ENCODE data around the gene USP4. TPM values are rescaled to one million over a fixed set of nuclear protein-coding genes. Genes with fewer than 3 reads are reported as not detected.
"Not testable (repeated sequence)": the region's sequence is repeated elsewhere in the genome, so short reads cannot be mapped to it uniquely, and the experiment has no call there.

Gene USP4
- total RNA-seq, 2 donors from 2014 or later = 13.2 to 24.7 TPM

DNA sequence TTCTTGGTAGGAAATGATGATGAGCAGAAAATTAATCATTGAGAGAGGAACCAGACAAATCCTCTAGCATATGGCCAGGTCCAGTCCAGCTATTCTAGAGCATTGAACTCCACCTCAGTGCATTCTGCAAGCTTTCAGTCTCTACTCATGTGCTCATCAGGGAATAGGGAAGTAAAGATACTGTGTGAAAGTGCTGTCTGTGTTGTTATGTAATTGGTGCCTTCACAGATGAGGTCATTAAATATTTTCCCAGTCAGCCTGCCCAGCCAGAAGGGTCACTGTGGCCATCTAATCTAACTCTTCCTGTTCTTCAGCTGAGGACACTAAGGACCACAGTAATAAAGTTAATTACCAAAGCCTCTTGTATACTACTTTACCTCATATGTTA is 91.0 kb downstream of the USP4 start:
- Histone ChIP-seq H3K27ac (peak overlapping the region in 1 of 4 donors; percentile 51), H3K9me3 (no peaks in the 10 kb centered on the region), H3K4me3 (no peak overlapping the region), H3K27me3 (no peaks in the 10 kb centered on the region), H3K4me1 (no peaks in the 10 kb centered on the region), H3K36me3 (replicated peaks in 1 of 2; ENCODE audit: insufficient read depth in 1 of 2, low read depth in 2 of 2) (no peaks in the 10 kb centered on the region)
- TF ChIP-seq POLR2A (IDR thresholded peaks at IDR 0.05) = no peak
- peak; percentile 56 for ATAC-seq
- intact Hi-C loops (cut with DNase I) = no loop called here
- DNase-seq = peak in 2 of 4 donors; percentile 6 to 39

- ATAC-seq (no peak), DNase-seq (peak in 1 of 4 donors; percentile 41)
- intact Hi-C loops (cut with DNase I) = no loop called here
- Histone ChIP-seq H3K4me1 (no peaks in the 10 kb centered on the region), H3K27me3 (no peaks in the 10 kb centered on the region), H3K36me3 (replicated peaks in 1 of 2; ENCODE audit: insufficient read depth in 1 of 2, low read depth in 2 of 2) (no peaks in the 10 kb centered on the region), H3K4me3 (no peak overlapping the region), H3K27ac (no peak overlapping the region), H3K9me3 (no peaks in the 10 kb centered on the region)
- 10 to 47% methylated on average over 1 of the region's 1 CpG for WGBS, 2 donors
- TF ChIP-seq, protein P1, sequence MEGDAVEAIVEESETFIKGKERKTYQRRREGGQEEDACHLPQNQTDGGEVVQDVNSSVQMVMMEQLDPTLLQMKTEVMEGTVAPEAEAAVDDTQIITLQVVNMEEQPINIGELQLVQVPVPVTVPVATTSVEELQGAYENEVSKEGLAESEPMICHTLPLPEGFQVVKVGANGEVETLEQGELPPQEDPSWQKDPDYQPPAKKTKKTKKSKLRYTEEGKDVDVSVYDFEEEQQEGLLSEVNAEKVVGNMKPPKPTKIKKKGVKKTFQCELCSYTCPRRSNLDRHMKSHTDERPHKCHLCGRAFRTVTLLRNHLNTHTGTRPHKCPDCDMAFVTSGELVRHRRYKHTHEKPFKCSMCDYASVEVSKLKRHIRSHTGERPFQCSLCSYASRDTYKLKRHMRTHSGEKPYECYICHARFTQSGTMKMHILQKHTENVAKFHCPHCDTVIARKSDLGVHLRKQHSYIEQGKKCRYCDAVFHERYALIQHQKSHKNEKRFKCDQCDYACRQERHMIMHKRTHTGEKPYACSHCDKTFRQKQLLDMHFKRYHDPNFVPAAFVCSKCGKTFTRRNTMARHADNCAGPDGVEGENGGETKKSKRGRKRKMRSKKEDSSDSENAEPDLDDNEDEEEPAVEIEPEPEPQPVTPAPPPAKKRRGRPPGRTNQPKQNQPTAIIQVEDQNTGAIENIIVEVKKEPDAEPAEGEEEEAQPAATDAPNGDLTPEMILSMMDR (IDR thresholded peaks at IDR 0.05) = no peak
- TF ChIP-seq POLR2A (IDR thresholded peaks at IDR 0.05) = no peak
Observed at GRCh38 chr3:49244581-49245205, 95.2 kb downstream of the USP4 start.

DNA sequence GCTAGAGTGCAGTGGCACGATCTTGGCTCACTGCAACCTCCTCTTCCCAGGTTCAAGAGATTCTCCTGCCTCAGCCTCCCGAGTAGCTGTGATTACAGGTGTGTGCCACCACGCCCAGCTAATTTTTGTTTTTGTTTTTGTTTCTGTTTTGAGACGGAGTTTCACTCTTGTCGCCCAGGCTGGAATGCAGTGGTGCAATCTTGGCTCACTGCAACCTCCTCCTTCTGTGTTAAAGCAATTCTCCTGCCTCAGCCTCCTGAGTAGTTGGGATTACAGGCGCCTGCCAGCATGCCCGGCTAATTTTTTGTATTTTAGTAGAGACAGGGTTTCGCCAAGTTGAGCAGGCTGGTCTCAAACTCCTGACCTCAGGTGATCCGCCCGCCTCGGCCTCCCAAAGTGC is 99.8 kb downstream of the USP4 start:
- ATAC-seq; H3K4me1 ChIP-seq; intact Hi-C loops (cut with DNase I); H3K27ac ChIP-seq; DNase-seq; H3K4me3 ChIP-seq; H3K27me3 ChIP-seq; H3K36me3 ChIP-seq (replicated peaks in 1 of 2; ENCODE audit: insufficient read depth in 1 of 2, low read depth in 2 of 2); H3K9me3 ChIP-seq: not testable (repeated sequence)
- 91 to 92% methylated on average over 11 of the region's 11 CpGs for WGBS, 2 donors

DNA sequence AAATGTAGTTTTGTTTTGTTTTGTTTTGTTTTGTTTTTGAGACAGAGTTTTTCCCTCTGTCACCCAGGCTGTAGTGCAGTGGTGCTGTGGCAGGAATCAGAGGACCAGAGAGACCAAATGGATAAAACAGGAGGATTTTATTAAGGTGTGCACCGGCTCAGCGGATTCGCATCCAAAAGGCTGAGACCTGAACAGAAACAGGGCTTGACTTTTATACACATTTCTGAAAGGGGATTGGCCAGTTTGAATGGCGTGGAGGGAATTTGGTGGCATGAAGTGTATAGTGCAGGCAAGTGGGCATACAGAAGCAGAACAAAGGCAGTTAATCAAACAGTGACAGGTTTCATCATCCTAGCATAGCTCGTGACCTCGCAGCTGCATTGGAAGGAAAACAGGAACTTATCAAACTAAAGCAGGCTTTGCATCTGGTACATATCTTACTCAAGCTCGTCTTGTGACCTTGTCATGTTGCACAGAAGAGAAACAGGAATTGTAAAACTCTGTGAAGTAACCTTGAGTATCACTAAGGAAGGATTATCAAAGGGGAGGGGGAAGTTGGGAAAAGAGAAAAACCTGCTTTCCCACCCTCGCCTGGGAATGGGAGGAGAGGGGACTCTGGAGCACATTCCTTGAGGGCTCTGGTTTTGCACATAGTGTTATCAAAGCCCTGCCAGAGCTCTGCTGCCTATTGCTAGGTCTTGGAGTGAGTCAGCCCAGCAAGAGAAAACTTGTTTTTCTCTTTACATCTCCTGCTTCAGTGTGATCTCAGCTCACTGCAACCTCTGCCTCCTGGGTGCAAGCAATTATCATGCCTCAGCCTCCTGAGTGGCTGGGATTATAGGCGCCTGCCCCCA is 101.4 kb downstream of the USP4 start:
- H3K36me3 ChIP-seq (replicated peaks in 1 of 2; ENCODE audit: insufficient read depth in 1 of 2, low read depth in 2 of 2) = no peaks in the 10 kb centered on the region
- no peaks in the 10 kb centered on the region for H3K4me1 ChIP-seq
- H3K4me3 ChIP-seq = no peak overlapping the region
- H3K27ac ChIP-seq = peak overlapping the region in 3 of 4 donors; percentile 18 to 74 (median 50)
- intact Hi-C loops (cut with DNase I) = no loop called here
- no peaks in the 10 kb centered on the region for H3K9me3 ChIP-seq
- no peaks in the 10 kb centered on the region for H3K27me3 ChIP-seq
- DNase-seq = peak in 3 of 4 donors; percentile 20 to 75 (median 54)
- WGBS, 2 donors = 43 to 52% methylated on average over 9 of the region's 9 CpGs
- peak; percentile 47 for ATAC-seq
- no peak for TF ChIP-seq POLR2A (IDR thresholded peaks at IDR 0.05)
- TF ChIP-seq, protein P1 (IDR thresholded peaks at IDR 0.05) = no peak

DNA sequence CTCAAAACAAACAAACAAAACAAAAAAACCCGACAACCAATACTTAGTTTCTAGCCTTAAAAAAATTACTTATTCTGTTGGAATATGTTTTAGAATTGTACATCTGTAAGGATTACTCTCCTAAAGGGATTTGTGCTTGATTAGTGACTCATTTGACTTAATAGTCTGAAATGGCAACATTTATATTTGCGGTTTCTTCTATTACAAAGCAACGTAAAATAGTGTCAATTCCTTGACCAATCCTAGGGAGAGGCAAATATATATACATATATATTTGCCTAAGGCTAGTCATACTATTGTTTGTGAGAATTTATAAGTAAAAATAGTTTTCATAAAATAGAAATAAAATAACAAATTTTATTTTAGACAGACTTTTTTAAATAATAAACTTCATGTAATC is 102.5 kb downstream of the USP4 start:
- Histone ChIP-seq H3K4me3 (no peak overlapping the region), H3K4me1 (no peaks in the 10 kb centered on the region), H3K27ac (no peak overlapping the region), H3K9me3 (no peaks in the 10 kb centered on the region), H3K27me3 (no peaks in the 10 kb centered on the region), H3K36me3 (replicated peaks in 1 of 2; ENCODE audit: insufficient read depth in 1 of 2, low read depth in 2 of 2) (no peaks in the 10 kb centered on the region)
- TF ChIP-seq, protein P1 (IDR thresholded peaks at IDR 0.05) = no peak
- TF ChIP-seq POLR2A (IDR thresholded peaks at IDR 0.05) = no peak
- WGBS, 2 donors = 82 to 89% methylated on average over 3 of the region's 3 CpGs
- intact Hi-C loops (cut with DNase I) = no loop called here
- ATAC-seq = no peak
- DNase-seq = no peak
